MCF 10A (cell line): ENCODE results near the gene XRCC3. TPM values are rescaled to one million over a fixed set of nuclear protein-coding genes. Genes with fewer than 3 reads are reported as not detected.

Source experiments
- BruUV-seq: library from RNA; stranded (reverse); fragments of 400-500 nt; replicated peaks from 2 replicates; lab custom pipeline; 2021; lab: Mats Ljungman, UMichigan
- CTCF ChIA-PET: fragments of 300-600 bp; sonication (Branson Sonifier 250); formaldehyde crosslinking; extraction: SDS; loops from one replicate; lab custom pipeline; 2021; ENCODE audit warnings: antibody characterized with exemption, inconsistent platforms; lab: Yijun Ruan, JAX
- POLR2A ChIA-PET: fragments of 300-600, 350-650 bp; sonication (Branson Sonifier 250); formaldehyde crosslinking; extraction: SDS; loops from one replicate; lab custom pipeline; 2020; ENCODE audit warnings: antibody characterized with exemption, inconsistent platforms; lab: Yijun Ruan, JAX
- DNase-seq: peaks from one replicate; pipeline ENCODE4 v3.0.0-alpha.2; 2018; ENCODE audit not compliant: unreplicated experiment
- H3K27ac Mint-ChIP-seq: one replicate; pipeline ENCODE4 v1.8.0; 2022; ENCODE audit warnings: mild to moderate bottlenecking, low read depth, mixed read lengths; ENCODE audit not compliant: unreplicated experiment
- H3K27me3 Mint-ChIP-seq: one replicate; pipeline ENCODE4 v1.8.0; 2022; ENCODE audit warnings: mixed read lengths; ENCODE audit not compliant: insufficient read depth, unreplicated experiment
- H3K36me3 Mint-ChIP-seq: one replicate; pipeline ENCODE4 v1.8.0; 2022; ENCODE audit warnings: mild to moderate bottlenecking, moderate library complexity, mixed read lengths; ENCODE audit not compliant: insufficient read depth, unreplicated experiment
- H3K4me1 Mint-ChIP-seq: one replicate; pipeline ENCODE4 v1.8.0; 2022; ENCODE audit warnings: mixed read lengths; ENCODE audit not compliant: insufficient read depth, unreplicated experiment
- H3K4me3 Mint-ChIP-seq: one replicate; pipeline ENCODE4 v1.8.0; 2022; ENCODE audit warnings: mild to moderate bottlenecking, moderate library complexity, mixed read lengths; ENCODE audit not compliant: unreplicated experiment
- H3K9me3 Mint-ChIP-seq: one replicate; pipeline ENCODE4 v1.8.0; 2022; ENCODE audit warnings: mixed read lengths; ENCODE audit not compliant: unreplicated experiment
- CTCF ChIP-seq: fragments of 200-600 bp; IDR thresholded peaks from one replicate; pipeline ENCODE4 v1.8.0; 2022; ENCODE audit warnings: antibody characterized with exemption, mild to moderate bottlenecking; ENCODE audit not compliant: unreplicated experiment
- intact Hi-C: fragments of 100-400 bp; cut with micrococcal nuclease; formaldehyde crosslinking; loops from 2 replicates; pipeline ENCODE4 v1.14.1; 2022
- total RNA-seq: library from RNA; stranded (reverse); gene quantifications from 2 replicates; pipeline ENCODE4 v1.2.3, GENCODE V29; 2022

XRCC3 gene
- total RNA-seq, 1 experiment from 2014 or later = 17.5 TPM

- Mint-ChIP-seq H3K9me3 (no peaks in the 10 kb centered on the region), H3K27me3 (no peaks in the 10 kb centered on the region), H3K27ac (peak overlapping the region; percentile 39), H3K36me3 (peaks cover 57% of the 10 kb centered on the region), H3K4me1 (peaks cover 14% of the 10 kb centered on the region), H3K4me3 (no peak overlapping the region)
- CTCF ChIA-PET = no interaction called here
- no peak for TF ChIP-seq CTCF
- BruUV-seq = no TSS peak
- no peak for DNase-seq
- intact Hi-C loops = no loop called here
- POLR2A ChIA-PET = interaction anchor here (0.7 to 1.4 kb wide), 3 partner anchors 18 to 21 kb away, joined by 3 to 6 read pairs (median 3); partner anchors contain the start of genes XRCC3 and ZFYVE21
Observed at GRCh38 chr14:103694572-103695026, 20.7 kb downstream of the XRCC3 start.

- POLR2A ChIA-PET = interaction anchor here (0.7 to 1.0 kb wide), 2 partner anchors 22 to 86 kb away, joined by 3 to 4 read pairs; partner anchors contain the start of genes XRCC3 and ZFYVE21
Observed at GRCh38 chr14:103693515-103693914, 21.7 kb downstream of the XRCC3 start.

GRCh38 chr14:103692871-103693270 lies 22.4 kb downstream of the XRCC3 start:
- POLR2A ChIA-PET = interaction anchor here (0.6 to 1.4 kb wide), 4 partner anchors 11 to 87 kb away, joined by 3 to 5 read pairs (median 4); partner anchors contain the start of genes XRCC3 and ZFYVE21

More at GRCh38 chr14:103693515-103693914, 21.7 kb downstream of the XRCC3 start:
- no peak for TF ChIP-seq CTCF
- DNase-seq = peak; percentile 81
- BruUV-seq = no TSS peak
- H3K27ac Mint-ChIP-seq = peak overlapping the region; percentile 39
- intact Hi-C loops = no loop called here
- CTCF ChIA-PET = interaction anchor here (0.6 to 1.4 kb wide), 3 partner anchors 16 to 186 kb away, joined by 3 to 5 read pairs (median 3); no protein-coding TSS in a partner anchor
- peaks cover 14% of the 10 kb centered on the region for H3K4me1 Mint-ChIP-seq
- no peak overlapping the region for H3K4me3 Mint-ChIP-seq
- no peaks in the 10 kb centered on the region for H3K9me3 Mint-ChIP-seq
- H3K27me3 Mint-ChIP-seq = no peaks in the 10 kb centered on the region
- peaks cover 67% of the 10 kb centered on the region for H3K36me3 Mint-ChIP-seq

More at GRCh38 chr14:103692871-103693270, 22.4 kb downstream of the XRCC3 start:
- CTCF ChIA-PET = interaction anchor here (0.6 to 1.4 kb wide), 5 partner anchors 13 to 186 kb away, joined by 3 to 5 read pairs (median 3); no protein-coding TSS in a partner anchor
- no TSS peak for BruUV-seq
- no peak for TF ChIP-seq CTCF
- DNase-seq = no peak
- no peaks in the 10 kb centered on the region for H3K27me3 Mint-ChIP-seq
- intact Hi-C loops = no loop called here
- H3K9me3 Mint-ChIP-seq = no peaks in the 10 kb centered on the region
- no peak overlapping the region for H3K4me3 Mint-ChIP-seq
- H3K27ac Mint-ChIP-seq = peak overlapping the region; percentile 39
- H3K4me1 Mint-ChIP-seq = peaks cover 14% of the 10 kb centered on the region
- peaks cover 69% of the 10 kb centered on the region for H3K36me3 Mint-ChIP-seq
